ENCODE measurements around the gene SIM2. TPM values are rescaled to one million over a fixed set of nuclear protein-coding genes. Genes with fewer than 3 reads are reported as not detected.

The SIM2 gene
- total RNA-seq, 4 donors from 2014 or later = 0.36 TPM; not detected in 3

GRCh38 chr21:36762642-36763041 is 63.7 kb downstream of the SIM2 start:
- no peak overlapping the region for H3K4me3 ChIP-seq (ENCODE audit: low read depth, poor library complexity, severe bottlenecking)
- intact Hi-C loops (cut with DNase I; ENCODE audit: low total_unique reads) = no loop called here
- DNase-seq (ENCODE audit: low spot score in 2 of 2) = peak in 1 of 2 donors; percentile 32
- WGBS, 2 donors = 93 to 96% methylated on average over 9 of the region's 9 CpGs
- no peak for TF ChIP-seq CTCF (IDR thresholded peaks at IDR 0.05)
- no peak for TF ChIP-seq POLR2A (IDR thresholded peaks at IDR 0.05)

- no peak for TF ChIP-seq POLR2A (IDR thresholded peaks at IDR 0.05)
- TF ChIP-seq CTCF (IDR thresholded peaks at IDR 0.05) = no peak
- intact Hi-C loops (cut with DNase I; ENCODE audit: low total_unique reads) = no loop called here
- 83 to 92% methylated on average over 6 of the region's 6 CpGs for WGBS, 2 donors
- DNase-seq (ENCODE audit: low spot score in 2 of 2) = peak in 1 of 2 donors; percentile 37
- H3K4me3 ChIP-seq (ENCODE audit: low read depth, poor library complexity, severe bottlenecking) = no peak overlapping the region
These were observed 64.4 kb downstream of the SIM2 start for GRCh38 chr21:36763305-36763704.

GRCh38 chr21:36765229-36765628 is 66.3 kb downstream of the SIM2 start:
- WGBS, 2 donors = 75 to 90% methylated on average over 4 of the region's 4 CpGs
- intact Hi-C loops (cut with DNase I; ENCODE audit: low total_unique reads) = no loop called here
- TF ChIP-seq CTCF (IDR thresholded peaks at IDR 0.05) = no peak
- no peak for TF ChIP-seq POLR2A (IDR thresholded peaks at IDR 0.05)
- no peak overlapping the region for H3K4me3 ChIP-seq (ENCODE audit: low read depth, poor library complexity, severe bottlenecking)
- no peak for DNase-seq (ENCODE audit: low spot score in 2 of 2)

- 91 to 92% methylated on average over 6 of the region's 6 CpGs for WGBS, 2 donors
- H3K4me3 ChIP-seq (ENCODE audit: low read depth, poor library complexity, severe bottlenecking) = no peak overlapping the region
- TF ChIP-seq CTCF (IDR thresholded peaks at IDR 0.05) (no peak), POLR2A (IDR thresholded peaks at IDR 0.05) (no peak)
- peak in 1 of 2 donors; percentile 78 for DNase-seq (ENCODE audit: low spot score in 2 of 2)
- intact Hi-C loops (cut with DNase I; ENCODE audit: low total_unique reads) = no loop called here
These were observed 67.6 kb downstream of the SIM2 start for GRCh38 chr21:36766511-36766910.

- DNase-seq (ENCODE audit: low spot score in 2 of 2) = peak in 1 of 2 donors; percentile 48
- intact Hi-C loops (cut with DNase I; ENCODE audit: low total_unique reads) = no loop called here
- H3K4me3 ChIP-seq (ENCODE audit: low read depth, poor library complexity, severe bottlenecking) = no peak overlapping the region
- 93% methylated on average over 11 of the region's 11 CpGs for WGBS, 2 donors
- no peak for TF ChIP-seq POLR2A (IDR thresholded peaks at IDR 0.05)
- TF ChIP-seq CTCF (IDR thresholded peaks at IDR 0.05) = no peak
These were observed 68.2 kb downstream of the SIM2 start for GRCh38 chr21:36767096-36767495.

GRCh38 chr21:36768496-36768895 is 69.6 kb downstream of the SIM2 start:
- no peak overlapping the region for H3K4me3 ChIP-seq (ENCODE audit: low read depth, poor library complexity, severe bottlenecking)
- DNase-seq (ENCODE audit: low spot score in 2 of 2) = peak in 1 of 2 donors; percentile 59
- intact Hi-C loops (cut with DNase I; ENCODE audit: low total_unique reads) = no loop called here
- 83 to 96% methylated on average over 13 of the region's 13 CpGs for WGBS, 2 donors
- TF ChIP-seq CTCF (IDR thresholded peaks at IDR 0.05) (no peak), POLR2A (IDR thresholded peaks at IDR 0.05) (no peak)

Data from lower leg skin (tissue), 4 donors.